ENCODE data around the gene SHC3.

SHC3 gene

DNA sequence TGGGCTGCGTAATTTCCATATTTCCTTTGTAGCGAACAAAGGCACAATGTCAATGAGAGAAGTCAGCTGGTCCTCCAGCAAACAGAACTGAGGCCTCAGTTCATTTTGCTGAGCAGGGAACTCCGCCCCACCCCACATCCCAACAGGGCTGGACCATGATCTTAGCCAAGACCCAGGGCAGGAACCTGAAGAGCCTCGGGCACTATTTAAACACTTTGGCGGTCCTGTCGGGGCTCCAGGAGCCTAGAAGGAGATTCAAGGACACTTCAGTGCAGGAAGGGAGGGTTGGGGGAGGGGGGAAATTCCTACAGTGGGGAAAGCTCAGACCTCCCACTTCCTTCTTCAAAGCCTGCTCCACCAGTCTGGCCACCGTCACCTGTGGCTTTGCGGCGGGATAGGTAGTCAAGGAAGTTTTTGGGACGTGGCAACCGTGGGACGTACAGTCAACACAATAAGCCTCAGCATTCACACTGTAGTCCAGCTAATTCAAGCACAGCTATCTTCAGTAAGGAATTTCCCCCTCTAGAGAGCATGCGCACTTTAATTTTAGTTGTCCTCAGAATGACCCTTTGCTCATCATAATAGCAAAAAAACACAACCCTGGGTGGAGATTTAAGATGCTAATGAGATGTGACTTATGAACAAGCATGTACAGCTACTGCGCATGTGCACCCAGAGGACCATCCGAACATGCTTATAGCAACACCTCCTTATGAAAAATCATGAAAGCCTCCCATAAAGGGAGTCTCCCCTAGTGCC lies 156.4 kb downstream of the SHC3 start:
- DNase-seq (ENCODE audit: low spot score): no peak

DNA sequence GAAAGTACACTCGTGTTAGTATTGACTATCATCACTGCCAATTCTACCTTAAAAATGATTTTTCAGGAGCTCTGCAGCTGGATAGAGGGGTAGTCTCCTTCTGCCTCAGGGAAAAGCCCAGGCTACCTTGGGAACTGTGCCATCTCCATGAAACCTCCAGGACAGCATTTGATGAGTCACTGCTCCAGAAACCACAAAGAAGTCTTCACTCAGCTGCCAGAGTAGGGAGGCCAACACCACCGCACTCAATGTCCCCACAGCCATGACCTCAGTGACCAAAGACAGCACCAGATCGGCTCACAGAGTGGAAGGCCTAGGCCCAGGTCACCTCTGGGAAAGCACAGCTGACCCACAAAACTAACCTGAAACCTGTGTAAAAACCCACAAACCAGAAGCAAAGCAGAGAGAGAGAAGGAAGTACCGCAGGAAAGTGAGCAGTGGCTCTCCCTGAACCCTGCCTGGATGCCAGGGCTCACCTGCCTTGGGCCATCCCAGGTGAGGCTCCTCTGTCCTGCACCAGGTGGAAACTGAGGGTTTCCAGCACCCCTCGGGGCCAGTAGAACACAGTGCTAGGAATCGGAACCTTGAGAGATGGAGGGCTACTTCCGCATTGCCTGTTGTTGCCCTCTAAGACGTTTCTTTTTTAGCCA lies 157.3 kb downstream of the SHC3 start:
- DNase-seq (ENCODE audit: low spot score): no peak

DNA sequence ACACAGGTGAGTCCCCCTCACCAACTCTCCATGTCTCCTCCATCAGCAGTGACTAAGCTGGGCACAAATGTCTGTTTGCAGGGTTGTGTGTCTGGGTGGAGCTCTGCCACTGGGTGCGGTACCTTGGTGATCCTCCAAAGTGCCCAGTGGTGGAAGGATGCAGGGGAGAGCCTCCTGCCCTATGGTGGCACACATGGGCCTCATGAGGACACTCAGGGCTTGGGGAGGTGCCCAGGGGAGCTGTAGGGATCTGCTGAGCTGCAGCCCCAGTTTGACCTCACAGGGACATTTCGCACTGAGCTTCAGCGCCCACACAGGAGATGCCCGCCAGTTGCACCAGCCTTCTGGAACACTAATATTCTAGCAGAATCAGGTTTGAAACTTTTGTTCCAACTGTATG lies 157.9 kb downstream of the SHC3 start:
- DNase-seq (ENCODE audit: low spot score): no peak

DNA sequence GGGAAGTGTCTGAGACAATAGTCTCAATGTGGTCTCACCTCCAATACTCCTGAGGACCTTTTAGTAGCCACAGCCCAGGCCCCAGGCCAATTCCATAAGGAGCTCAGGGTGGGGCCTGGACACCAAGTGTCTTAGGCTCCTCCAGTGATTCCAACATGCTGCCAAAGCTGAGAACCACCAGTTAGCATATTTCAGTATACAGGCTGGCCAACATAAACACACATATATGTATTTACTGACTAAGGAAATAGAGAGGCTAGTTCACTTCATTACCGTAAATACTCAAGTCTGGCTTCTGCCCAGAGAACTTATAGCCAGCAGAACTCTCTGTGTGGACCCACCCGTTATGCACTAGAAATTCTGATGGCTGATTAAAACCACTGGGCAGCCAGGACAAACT lies 163.3 kb downstream of the SHC3 start:
- no peak for DNase-seq (ENCODE audit: low spot score)

DNA sequence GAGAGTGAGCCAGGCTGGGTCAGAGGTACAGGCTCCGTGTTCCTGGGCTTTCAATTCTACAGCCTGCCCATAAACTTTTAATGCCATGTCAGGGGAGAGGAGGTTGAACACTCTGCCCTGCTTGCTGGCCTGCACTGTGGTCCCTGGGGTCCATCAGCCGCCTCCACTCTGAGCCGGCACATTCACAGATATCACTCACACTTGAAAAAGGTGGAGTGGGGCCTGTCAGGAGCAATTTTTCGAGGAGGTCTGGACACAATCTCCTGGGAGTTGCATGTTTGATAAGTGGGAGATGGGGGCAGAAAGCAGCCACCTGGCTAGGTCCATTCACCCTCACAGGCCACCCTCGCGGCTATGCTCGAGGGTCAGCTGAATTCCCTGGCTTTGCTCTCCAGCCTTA lies 164.5 kb downstream of the SHC3 start:
- no peak for DNase-seq (ENCODE audit: low spot score)

DNA sequence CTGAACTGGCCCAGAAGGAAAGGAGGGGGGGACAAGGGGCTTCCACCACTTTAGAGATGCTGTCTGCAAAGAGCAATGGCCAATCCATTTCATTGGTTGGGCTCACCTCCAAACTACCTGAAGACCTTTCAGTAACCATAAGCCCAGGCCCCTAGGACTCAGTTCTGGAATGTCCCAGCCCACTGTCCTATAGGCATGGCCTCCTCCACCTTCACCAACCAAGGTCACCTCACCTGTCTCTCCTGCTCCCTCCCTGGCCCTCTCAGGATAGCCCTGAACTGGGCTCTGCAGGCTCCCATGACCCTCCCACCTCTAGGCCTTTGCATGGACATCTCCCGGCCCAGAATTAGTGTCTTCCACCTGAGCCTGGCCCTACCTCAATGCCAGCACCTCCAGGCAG lies 165.0 kb downstream of the SHC3 start:
- DNase-seq (ENCODE audit: low spot score): no peak

DNA sequence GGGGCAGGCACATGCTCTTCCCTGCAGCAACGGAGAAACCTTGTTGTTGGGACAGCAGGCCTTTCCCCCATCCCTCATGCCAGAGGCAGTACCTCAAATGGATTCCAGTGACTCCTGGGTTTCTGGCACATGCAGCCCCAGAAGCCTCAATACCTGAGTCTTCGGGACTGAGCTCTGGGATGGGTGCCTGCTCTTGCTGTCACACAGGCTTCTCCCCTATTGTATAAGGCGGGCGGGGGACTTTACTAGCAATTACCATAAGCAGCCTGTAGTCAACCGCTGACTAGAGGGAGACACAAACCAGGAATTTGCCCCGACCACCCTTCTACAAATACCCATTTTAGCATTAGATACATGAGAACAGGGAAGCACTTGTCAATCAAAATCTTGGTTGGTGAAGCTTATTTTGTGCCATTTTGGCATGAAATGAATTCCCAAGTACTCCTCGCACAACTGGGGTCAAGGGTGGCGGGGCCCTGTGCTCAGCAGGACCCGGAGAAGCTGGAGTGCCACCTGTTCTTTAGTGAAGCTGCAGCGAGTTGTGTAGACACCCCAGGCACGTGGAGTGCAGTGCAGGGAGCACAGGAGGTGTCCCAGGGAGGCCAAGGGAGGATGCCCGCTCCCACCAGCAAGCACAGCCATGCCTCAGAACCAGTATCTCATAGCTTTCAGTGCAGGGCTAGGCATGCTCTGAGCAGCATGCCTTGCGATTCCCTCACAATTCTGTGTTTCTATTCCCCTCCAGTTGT lies 166.2 kb downstream of the SHC3 start:
- DNase-seq (ENCODE audit: low spot score): no peak

DNA sequence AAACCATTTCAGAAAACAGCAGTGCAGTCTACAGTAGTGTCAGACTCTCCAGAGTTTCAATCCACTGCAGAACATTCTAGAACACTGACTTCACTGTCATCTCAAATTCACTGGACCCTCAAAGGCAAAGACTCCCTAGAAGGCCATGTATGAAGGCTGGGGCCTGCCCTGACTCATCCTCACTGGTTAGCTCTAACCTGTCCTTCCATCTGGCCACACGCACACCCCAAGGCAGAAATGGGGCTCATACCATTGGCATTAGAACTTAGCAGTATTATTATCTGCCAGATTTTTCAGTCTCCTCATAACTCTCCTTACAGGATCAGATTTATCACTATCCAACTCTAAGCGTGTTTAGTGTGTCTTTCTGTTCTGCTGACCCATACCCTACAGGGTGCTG lies 166.9 kb downstream of the SHC3 start:
- no peak for DNase-seq (ENCODE audit: low spot score)

DNA sequence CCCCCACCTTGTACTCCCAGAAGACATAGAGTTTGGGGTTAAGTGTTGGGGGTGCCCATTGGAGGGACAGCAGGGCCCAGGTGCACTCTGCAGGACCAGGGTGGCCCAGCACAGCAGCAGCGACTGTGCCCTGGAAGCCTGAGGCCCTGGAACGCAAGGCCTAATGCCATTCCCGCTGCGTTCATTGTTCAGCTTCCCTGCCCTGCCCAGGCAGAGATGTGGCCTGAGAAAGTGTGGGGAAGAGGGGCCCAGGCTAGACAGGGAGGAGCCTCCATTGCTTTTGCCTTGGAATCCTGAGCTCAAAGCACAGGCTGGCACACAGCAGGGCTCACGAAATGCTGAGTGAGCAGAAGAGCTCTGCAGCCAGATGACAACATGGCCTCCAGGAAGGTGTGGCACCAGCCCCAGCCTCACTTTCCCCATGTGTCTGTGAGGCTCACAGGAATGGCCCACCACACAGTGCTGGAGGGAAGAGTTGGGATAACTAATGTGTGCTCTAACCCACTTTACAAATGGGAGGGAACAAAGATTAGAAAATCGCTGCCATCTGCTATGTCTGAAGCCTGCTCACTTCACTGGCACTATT lies 168.0 kb downstream of the SHC3 start:
- DNase-seq (ENCODE audit: low spot score): no peak

DNA sequence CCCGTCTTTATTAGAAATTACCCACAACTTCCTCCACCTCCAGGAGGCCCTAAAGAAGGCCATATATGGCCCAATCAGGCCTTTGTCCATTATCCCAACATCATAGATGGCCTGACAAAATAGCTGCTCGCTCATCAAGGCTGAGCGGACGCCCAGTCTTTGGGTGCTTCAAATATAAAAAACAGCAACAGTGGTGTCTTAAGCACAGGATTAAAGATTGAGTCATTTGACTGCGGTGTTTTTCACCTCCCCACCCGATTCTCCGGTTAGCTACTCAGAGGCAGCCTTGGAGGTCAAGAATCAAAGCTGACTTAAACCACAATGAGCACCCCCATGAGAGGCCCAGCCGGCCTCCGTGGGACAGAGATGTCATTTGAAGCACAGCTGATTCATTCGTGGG lies 168.6 kb downstream of the SHC3 start:
- no peak for DNase-seq (ENCODE audit: low spot score)

DNA sequence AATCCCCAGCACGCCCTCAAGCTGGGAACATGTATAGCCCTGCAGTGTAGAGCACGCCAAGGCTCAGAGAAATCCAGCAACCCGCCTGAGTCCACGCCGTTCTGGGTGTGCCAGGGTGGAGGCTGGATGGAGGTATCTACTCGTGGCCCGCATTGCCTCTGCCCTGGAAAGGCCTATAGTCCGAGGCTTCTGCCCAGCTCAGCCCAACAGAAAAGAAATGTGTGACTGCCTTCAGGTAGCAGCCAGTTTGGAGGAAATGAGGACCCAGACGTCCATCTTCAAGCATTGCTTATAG lies 169.1 kb downstream of the SHC3 start:
- DNase-seq (ENCODE audit: low spot score): no peak

DNA sequence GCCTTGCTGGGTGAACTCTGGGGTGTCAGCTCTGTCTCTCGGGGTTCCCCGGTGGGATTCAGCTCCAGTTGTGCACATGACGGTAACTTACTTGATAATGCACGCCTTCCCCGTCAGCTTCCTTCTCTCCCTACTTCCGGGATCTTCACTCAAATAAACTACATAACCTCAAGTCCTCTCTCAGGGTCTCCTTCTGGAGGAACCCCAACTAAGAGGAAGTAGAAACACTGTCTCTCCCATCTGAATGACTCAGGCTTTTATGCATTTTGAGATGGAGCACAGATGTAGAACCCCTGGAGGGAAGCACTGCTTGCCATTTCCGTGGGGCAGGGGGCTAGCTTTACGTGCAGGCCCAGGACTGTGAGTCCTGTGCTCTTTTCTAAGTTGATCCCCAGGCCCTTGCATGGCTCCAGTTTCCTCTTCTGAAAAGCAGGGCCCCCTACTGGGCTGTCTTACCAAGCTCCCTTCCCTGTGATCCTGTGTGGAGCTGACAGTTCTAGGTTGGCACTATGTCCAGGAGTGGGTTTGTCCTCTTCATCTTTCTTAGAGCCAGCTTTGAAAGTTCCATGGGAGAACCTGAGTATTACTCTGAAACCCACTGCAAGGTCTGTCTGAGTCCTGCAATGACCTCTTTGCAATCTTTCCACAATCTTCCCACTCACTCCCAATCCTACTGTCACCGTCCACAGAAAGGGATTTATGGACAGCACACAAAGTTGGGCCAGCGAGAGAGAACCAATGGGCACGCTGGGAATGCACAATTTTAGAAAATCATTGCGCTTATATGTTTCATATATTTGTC lies 169.7 kb downstream of the SHC3 start:
- no peak for DNase-seq (ENCODE audit: low spot score)

DNA sequence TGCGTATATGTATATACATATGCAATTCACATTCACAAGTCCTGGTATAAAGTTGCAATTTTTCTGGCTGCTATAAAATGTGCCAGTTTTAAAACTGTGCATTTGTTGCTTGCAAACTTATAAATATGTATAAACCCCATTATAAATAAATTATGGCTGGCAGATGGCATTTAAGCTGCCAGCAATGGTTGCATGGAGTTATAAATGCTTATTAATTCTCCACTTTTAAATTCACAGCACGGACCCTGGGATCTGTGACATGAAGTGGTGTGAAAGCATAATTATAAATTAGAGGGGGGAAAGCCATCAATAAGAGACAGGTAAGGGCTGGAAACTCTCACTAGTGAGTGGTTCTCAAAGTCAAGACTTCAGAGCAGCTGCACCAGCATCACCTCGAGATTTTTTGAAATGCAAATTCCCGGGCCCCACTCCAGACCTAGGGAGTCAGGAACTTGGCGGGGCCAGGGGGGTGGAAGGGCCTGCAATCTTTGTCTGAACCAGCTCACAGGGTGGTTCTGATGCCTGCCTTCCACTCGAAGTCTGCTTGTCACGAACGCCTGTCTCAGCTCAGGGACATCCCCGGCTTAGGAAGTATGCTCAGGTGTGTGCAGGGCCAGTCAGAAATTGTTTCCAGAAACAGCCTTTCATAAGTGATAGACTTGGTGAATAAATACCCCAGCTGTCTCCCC lies 170.4 kb downstream of the SHC3 start:
- no peak for DNase-seq (ENCODE audit: low spot score)

DNA sequence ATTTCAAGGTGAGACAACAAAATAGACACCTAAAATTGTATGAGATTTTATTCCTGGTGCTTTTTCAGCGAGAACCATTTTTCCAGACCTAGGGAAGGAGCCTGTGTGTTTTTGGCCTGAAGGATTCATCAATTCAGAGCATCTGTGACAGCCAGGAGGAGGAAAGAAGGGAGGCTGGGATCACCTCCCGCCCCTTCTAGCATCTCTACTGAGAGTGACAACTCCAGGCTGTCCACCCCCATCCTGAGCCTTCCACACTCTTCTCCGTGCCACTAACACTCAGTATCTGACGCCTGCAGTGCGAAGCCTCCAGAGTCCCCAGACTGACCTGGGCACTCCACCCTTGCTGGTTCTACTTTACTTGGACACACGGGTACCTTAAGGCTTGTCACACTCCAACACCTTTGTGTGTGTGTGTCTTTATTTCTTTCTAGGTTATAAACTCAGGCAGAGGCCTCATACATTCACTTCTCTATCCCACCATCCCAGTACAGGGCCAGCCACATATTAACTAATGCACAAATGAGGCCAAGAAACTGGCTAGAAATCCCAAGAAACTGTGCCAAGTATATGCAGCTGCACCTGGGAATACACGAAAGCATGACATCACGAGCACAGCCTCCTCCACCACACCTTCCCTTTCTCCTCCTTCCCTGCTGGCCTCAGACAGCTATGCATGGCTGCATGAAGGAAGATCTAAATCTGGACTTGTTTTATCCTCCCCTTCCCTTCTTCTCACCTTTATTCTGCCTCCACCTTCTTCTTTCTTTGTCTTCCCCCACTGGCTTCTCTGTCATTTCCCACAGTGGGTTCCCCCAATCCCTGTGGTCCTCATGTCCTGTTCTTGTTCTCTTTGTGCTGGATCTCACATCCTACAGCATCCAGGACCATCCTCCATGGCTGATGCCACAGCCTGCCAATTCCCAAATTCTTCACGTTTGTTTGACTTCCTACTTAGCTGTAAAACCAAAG lies 171.3 kb downstream of the SHC3 start:
- DNase-seq (ENCODE audit: low spot score): no peak

DNA sequence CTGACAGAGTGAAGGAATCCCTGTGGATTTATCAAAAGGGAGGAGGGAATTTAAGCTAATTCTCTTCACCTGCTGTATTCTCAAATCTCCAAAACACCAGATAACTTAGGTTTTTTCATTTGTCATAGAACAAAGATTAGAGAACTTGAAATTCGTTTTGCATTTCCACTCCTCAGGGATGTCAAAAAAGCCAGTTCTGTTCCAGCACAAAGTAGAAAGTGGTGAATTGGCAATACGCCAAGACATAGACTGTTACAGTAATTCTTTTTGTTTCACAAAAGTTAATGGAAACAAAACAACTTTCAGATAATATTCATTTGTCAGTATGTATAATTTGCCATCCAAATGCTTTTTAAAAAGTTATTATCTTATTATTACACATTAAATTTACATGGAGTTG lies 172.4 kb downstream of the SHC3 start:
- DNase-seq (ENCODE audit: low spot score): no peak

DNA sequence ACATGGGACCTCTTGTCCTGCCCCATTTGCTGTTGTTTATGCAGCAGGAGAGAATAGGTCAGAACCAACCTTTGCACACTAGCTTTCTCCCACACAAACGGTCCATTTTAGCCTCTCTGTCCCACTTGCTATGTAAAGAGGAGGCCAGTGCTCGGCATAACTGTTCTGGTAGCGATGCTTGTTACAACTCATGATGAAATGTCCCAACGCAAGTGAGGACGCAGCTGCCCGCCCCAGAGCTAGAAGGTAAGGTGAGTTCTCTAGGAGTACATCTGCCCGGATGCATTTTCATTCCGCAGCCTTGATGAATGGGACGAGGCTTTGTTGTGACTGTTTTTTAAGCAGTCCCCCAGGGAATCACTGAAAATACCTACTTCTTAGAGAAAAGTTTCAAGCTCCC lies 173.3 kb downstream of the SHC3 start:
- no peak for DNase-seq (ENCODE audit: low spot score)

DNA sequence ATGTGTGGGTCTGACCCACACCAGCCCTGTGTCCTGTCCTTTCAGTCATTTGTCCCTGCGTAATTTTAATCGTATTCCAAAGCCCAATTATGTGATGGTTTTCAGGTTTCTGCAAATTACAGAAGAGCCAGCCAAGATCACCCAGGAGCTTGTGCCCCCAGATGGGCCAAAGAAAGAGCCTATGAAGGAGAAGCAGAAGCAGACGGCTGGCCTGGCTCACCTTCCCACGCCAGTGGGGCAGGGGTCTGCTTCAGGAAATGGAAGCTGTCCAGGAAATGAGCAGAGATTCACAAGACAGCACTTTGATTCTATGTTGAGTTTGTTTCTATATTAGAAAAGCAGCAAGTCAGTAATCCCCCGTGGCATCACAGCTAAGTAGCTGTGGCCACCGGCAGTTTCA lies 175.6 kb downstream of the SHC3 start:
- DNase-seq (ENCODE audit: low spot score): no peak

DNA sequence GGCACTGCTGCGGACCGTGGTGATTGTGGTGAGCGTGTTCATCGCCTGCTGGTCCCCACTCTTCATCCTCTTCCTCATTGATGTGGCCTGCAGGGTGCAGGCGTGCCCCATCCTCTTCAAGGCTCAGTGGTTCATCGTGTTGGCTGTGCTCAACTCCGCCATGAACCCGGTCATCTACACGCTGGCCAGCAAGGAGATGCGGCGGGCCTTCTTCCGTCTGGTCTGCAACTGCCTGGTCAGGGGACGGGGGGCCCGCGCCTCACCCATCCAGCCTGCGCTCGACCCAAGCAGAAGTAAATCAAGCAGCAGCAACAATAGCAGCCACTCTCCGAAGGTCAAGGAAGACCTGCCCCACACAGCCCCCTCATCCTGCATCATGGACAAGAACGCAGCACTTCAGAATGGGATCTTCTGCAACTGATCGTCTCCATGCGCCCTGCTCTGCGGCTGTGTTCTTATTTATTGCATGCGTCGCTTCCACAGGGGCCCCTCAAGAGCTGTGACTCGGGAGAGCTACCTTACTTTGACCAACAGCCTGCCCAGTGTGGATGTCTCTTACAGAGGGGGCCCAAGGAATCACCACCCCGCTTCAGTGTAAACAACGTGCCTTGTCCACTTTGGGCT lies 176.6 kb downstream of the SHC3 start:
- no peak for DNase-seq (ENCODE audit: low spot score)

DNA sequence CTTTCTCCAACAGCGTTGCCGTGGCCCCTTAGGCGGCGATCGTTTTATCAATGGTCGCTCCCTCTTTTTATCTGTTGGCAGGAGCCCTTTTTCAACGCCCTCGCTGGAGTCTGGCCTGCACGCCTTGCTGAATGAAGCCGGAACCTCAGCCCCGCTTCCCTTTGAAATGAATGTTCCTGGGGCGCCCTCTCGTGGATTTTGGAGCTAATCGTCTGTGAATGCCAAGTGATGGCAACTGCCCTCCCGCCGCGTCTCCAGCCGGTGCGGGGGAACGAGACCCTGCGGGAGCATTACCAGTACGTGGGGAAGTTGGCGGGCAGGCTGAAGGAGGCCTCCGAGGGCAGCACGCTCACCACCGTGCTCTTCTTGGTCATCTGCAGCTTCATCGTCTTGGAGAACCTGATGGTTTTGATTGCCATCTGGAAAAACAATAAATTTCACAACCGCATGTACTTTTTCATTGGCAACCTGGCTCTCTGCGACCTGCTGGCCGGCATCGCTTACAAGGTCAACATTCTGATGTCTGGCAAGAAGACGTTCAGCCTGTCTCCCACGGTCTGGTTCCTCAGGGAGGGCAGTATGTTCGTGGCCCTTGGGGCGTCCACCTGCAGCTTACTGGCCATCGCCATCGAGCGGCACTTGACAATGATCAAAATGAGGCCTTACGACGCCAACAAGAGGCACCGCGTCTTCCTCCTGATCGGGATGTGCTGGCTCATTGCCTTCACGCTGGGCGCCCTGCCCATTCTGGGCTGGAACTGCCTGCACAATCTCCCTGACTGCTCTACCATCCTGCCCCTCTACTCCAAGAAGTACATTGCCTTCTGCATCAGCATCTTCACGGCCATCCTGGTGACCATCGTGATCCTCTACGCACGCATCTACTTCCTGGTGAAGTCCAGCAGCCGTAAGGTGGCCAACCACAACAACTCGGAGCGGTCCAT lies 177.4 kb downstream of the SHC3 start:
- peak; percentile 74 for DNase-seq (ENCODE audit: low spot score)
